SK-N-SH (cell line): ENCODE data around the gene ECSCR.
"Not testable (repeated sequence)": the region's sequence is repeated elsewhere in the genome, so short reads cannot be mapped to it uniquely, and the experiment has no call there.

Experiments
- GATA2 ChIP-seq: sonication (generic); formaldehyde crosslinking; IDR thresholded peaks from 2 replicates; pipeline ENCODE4 v1.5.0; 2020; ENCODE audit warnings: mild to moderate bottlenecking, missing genetic modification reagents
- JUND ChIP-seq: IDR thresholded peaks from 2 replicates; pipeline ENCODE4 v1.4.0; 2012
- POLR2AphosphoS5 ChIP-seq: IDR thresholded peaks from 2 replicates; pipeline ENCODE4 v1.6.1; 2012; ENCODE audit warnings: low read depth, low read length
- RFX5 ChIP-seq: IDR thresholded peaks from 2 replicates; pipeline ENCODE4 v1.6.1; 2012; ENCODE audit warnings: mild to moderate bottlenecking, improper control_type of control experiment, low read length

GRCh38 chr5:139504722-139505121 is 42.2 kb upstream of the ECSCR start:
- TF ChIP-seq RFX5, POLR2AphosphoS5, GATA2, JUND: not testable (repeated sequence)
